Hematopoietic multipotent progenitor cell treated with erythropoietin and hydrocortisone succinate and interleukin-3 and kit ligand, for 17 days (in vitro differentiated cells): ENCODE results near the gene POLR2L.

Experiments used
- DNase-seq: peaks from one replicate; pipeline ENCODE4 v3.0.0-alpha.2; 2015; ENCODE audit warnings: low spot score

Gene POLR2L

DNA sequence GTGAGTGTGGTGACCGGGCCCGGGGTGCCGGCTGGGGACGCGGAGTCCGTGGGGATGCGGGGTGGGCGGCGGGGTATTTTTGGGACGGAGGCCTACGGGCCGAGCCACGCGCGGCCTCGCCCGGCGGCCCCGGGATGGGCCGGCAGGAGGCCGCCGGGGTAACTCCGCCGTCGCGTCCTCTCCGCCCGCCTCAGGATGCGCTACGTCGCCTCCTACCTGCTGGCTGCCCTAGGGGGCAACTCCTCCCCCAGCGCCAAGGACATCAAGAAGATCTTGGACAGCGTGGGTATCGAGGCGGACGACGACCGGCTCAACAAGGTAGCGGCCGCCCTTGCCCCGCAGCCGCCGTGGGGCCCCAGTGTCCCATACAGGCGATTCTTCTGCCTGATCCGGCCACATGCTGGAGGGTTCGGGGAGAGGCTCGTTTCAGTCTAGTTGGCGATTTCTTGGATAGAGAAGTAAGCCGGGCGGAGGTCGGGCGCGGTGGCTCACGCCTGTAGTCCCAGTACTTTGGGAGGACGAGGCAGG is 32.2 kb downstream of the POLR2L start:
- no peak for DNase-seq

DNA sequence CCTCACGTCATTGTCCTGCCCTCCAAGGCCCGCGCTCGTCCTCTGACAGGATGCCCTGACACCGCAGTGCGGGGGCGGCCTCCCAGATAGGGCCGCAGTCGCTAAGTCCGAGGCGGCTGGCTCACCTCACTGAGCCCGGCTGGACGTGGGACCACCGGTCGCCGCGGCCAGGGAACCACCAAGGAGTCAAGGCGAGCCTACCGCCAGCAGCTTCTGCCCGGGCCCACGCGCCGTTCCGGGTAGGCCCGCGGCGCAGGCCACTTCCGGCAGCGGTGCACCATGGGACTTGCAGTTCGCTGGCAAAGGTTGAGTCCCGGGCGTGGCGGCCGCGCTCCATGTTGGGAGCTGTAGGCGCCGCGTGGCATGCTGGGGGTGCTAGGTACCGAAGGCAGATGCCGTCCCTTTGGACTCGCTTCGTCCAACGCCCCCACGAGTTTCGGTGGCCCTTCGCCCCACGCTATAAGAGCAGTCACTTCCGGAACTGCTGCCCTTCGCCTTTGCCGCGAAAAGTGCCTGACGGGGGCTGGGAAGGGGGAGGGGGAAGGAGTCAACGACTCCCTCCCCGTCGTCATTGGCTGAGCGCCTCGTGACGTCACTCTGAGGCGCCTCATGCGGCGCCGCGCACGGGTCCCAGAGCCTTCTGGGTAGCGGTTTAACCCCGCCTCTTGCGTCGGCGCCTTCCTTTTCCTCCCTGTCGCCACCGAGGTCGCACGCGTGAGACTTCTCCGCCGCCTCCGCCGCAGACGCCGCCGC is 32.9 kb downstream of the POLR2L start, which contains the start of gene RPLP2:
TSS of gene RPLP2 (plus strand) at position 681 of the 753 bp plus-strand sequence. CDS start 268 bp downstream, outside the sequence.
- peak; percentile 99 for DNase-seq

DNA sequence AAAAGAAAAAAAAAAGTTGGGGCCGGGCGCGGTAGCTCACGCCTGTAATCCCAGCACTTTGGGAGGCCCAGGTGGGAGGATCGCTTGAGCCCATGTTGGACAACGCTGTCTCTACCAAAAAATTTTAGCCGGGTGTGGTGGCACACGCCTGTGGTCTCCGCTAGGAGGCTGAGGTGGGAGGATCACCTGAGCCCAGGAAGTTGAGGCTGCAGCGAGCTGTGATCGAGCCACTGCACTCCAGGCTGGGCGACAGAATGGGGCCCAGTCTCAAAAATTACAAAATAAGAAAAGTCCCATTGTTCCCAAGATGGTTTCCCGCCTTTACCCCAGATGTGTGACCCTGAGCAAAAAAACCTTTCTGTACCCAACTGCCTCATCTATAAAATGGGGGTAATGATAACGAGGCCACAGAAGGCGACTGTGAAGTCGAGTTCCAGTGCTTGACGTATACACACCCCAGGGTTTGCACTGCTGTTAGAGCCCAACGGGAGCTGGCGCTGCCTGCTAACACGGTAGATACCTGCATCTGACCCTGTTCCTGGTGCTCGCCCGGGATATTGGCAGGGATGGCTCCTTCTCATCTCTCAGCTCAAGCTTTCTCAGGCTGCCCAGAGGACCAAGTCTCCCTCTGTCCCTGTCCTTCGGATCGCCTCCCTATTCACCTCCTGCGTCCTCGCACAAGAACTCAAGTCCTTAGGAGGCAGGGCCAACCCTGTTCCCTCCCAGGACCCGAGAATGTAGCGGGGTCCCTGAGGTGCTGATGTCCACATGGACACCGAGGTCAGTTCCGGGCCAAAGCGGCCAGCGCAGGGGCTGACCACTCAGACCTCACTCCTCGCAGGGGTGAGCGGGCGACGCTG is 33.7 kb downstream of the POLR2L start:
- no peak for DNase-seq

DNA sequence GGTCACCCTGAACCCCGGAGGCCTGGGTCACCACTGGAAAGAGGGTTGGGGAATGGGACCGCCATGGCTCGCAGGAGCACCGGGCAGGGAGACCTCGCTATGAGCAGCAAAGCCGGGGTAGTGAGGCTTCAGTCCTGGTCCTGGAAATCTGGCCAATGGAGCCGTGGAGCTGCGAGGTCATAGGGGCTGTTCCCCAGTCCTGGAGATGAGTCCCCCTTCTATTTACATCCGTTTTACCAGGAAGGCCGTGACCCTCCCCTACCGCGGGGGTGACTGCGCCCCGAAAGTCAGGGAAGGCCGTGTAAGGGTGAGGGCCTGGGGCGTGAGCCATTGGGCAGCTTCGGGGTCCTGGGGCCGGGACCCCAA is 37.7 kb downstream of the POLR2L start:
- DNase-seq = no peak

DNA sequence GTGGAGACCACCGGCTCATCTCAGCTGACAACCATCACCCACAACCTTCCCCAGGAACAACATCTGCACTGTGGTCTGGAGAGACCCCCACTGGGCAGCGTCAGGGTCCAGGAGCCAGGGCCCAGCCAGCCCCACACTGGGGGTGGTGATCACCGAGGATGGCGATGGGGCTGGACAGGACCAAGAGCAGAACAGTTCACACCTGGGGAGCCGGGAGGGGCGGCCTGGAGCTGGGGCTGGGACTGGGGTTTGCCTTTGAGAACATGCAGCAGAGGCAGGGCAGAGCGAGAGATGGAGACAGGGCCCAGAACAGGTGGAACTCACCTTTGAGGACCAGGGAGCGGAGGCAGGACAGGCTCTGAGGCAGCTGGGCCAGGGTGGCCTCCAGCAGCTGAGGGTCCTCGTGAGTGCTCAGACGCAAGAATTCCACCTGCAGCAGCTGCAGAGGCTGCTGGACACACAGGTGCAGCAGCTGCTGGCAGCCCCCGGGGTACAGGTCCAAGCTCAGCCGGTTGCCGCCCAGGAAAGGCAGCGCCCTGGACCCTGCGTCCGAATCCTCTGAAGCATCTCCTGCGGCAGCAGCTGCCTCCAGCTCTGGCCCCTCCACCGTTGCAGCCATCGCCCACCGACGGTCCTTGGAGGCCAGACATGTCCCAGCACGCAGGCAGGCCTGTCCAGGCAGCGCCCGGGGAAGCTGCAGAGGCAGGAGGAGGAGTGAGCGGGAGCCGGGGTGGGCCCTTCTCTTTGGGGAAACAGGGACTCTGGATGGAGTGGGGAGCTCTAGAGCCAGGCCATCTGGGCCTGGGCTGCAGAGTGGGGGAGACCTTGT is 38.3 kb downstream of the POLR2L start:
- no peak for DNase-seq

DNA sequence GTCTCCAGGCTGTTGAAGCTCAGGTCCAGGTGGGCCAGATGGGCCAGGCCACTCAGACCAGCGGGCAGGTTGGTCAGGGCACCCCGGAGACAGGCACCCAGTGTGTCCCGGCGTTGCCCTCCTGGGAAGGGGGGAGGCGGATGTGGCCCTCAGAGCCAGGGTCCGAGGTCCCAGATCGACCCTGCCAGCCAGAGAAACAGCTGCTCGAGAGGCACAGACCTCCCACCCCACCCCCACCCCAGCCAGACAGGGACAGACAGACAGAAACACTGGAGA is 38.9 kb downstream of the POLR2L start:
- DNase-seq = no peak

DNA sequence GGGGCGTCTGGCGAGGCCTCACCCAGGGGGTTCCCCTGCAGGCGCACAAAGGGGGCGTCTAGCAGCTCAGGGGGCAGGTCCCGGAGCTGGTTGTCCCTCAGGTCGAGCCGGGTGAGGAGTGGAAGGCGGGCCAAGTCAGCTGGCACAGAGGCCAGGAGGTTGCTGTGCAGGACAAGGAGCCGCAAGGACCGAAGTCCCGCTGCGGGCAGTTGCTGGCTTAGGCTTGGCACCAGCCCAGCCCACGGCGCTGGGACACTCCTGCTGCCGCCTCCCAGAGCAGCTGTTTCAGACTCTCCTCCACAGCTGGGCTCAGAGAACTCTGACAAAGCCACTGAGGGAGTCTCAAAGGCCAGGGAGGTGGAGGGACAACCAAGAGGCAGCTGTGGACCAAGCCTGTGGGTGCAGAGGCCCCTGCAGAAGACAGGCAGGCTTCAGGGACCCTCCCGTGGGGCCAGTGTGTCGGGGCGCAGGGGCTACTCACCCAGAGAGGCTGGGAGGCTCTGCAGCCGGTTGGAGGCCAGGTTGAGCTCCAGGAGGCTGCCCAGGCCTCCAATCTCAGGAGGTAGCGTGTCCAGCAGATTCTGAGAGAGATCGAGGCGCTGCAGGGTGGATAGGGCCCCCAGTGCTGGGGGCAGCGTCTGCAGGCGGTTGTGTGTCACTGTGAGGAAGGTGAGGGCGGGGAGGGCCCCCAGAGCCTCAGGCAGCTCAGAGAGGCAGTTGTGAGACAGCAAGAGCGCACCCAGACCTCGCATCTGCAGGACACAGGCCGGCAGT is 39.4 kb downstream of the POLR2L start:
- DNase-seq = no peak

DNA sequence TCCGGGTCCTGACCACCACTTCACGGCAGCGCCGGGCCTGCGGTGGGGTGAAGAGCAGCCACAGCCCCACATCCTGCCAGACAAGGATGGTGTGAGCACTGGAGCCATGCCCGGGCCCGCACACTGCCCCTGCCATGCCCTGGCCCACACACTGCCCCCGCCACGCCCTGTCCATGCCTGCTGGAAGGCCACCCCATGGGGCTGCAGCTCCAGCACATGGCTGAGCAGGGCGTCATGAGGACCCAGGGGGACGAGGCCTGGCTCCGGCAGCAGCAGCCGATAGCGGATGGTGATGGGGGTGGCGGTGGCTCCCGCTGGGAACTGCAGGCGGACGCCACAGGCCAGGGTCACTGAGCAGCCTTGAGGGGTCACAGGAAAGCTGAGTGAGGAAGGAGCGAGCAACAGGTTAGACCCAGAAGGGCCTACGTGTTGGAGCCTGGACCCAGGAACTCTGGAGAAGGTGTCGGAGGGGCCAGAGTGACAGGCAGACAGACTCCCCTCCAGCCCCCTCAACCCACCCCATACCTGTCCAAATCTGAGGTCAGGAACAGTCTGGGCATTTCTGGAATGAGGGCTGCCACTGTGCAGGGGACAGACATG is 40.2 kb downstream of the POLR2L start:
- DNase-seq = no peak

DNA sequence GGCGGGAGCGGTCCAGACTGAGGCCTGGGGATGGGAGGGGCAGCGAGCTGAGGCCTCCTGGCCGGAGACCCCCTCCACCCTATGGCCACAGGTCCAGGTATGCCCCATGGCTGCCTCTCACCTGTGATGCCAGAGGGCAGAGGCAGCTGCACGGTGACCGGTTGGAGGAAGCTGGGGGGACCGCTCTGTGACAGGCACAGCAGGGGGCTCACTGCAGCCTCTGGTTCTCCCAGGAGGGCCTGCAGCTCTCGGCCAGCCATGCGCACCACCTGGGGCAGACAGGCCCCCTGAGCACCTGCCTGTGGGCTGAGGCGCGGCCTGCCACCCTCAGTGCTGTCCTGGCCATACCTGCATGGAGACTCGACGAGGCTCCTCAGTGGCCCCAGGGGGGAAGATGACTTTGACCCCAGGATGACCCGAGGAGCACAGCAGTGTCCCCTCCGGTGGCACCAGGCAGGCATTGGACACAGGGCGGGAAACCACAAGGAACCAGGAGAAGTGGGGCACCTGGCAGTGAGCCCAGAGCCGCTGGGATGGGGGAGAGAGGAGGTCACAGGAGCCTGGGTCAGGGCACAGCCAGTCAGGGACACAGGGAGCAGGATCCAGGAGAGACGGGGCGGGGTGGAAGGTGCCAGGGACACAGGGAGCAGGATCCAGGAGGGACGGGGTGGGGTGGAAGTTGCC is 41.1 kb downstream of the POLR2L start:
- no peak for DNase-seq

DNA sequence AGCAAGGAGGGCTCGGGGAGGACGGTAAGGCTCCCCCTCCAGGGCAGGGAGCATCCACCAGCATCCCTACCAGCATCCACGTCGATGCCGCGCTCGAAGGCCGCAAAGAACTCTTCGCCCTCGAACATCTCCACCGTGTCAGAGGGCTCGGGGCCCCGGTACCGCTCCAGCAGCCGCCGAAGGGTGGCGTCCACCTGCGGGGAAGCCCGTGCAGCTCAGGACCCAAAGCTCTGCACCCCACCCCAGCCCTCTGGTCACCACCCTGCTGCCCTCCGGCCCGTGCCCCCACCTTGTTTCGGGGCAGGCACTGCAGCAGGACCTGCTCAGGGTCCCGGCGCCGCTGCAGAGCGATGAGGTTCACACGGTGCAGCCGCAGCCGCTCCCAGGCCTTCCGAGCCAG is 41.9 kb downstream of the POLR2L start:
- no peak for DNase-seq

DNA sequence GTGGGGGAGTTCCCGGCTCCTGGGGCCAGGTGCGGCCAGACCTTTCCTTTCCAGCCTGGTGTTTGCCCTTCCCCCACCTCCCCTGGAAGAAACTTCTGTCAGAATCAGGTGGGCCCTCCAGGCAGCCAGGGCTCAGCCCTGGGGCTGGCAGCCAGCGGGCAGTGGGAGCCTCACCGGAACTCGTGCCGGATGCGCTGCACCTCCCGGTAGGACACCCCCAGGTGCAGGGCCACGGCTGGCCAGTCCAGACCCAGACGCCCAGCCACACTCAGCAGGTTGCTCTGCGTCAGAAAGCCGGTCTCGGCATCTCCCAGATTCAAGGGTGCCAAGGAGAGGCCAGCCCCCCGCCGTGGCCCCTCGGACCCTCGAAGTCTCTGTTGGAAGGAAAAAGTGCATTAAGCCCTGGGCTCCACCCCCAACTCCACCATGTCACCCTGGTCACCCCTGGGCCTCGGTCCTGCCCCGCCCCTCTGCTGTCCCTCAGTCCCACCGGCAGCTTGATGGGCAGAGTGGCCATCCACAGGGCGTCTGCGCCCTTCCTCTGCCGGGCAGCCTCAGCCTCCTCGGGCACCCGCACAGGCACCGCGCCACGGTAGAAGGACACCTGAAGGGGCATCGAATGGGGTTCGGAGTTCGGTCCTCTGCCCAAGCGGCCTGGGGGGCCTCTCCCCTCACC is 42.5 kb downstream of the POLR2L start:
- DNase-seq = no peak

DNA sequence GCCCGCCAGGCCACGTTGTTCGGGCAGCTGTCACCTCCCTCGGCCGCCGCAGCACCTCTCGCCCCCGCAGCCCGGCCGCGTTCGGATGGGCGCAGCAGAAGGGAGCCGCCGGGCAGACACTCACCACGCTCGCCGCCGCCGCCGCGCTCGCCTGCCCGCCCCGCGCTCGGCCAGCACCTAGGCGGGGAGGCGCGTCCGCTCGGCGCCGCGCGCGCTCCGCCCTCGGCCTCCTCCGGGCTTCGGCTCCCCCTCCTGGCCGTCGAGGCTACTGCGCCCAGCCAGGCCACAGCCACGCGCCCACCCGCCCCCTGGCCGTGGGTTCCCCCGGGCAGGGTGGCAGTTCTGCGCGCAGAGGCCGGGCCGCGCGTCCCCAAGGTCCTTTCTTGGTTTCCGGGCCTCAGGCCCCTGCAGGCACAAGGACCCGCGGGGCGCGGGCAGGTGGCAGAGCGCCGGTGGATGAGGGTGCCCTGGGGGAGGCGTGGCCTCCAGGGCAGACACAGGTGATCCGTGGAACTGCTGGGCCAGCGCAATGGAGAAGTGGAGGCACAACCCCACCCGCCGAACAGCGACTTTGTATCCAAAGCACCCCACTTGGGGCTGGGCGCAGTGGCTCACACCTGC is 44.1 kb downstream of the POLR2L start, which contains the start of gene SLC25A22:
TSS of gene SLC25A22 (minus strand) at position 189 of the 621 bp plus-strand sequence. CDS start 3,275 bp downstream, outside the sequence.
- DNase-seq = peak; percentile 80

DNA sequence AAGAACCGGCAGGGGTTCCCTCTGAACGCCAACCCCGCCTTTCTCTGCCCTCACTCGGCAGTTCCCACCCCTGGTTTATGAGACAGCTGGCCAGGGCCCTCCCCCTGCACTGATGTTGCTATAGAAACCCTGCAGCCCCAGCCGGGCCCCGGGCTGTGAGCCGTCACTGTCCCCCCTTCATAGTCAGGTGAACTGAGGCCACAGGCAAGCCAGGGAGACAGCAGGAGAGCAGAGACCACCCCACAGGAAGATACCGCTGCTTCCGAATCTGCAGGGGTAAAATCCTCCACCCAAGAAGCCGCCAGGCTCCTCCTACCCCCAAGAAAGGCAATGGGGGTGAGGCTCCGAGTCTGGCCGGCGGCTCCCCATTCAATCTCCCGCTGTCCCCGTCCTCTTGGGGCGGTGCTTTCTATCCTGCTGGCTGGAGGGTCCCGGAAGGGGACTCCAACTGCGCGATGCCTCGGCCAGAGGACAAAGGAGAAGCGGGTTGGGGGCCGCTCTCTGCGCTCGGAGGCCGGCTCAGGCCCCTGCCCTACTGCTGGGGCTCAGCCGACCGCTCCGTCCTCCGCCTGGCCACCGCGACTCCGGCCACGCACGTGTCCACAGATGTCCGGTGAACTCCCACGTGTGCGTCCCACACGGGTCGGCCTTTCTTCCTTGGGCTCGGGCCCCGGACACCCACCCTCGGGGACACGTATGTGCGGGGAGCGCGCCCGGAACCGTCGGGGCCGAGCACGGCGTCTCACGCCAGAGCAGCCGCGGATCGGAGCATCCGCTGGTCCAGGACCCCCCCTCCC is 44.8 kb downstream of the POLR2L start:
- DNase-seq = no peak

DNA sequence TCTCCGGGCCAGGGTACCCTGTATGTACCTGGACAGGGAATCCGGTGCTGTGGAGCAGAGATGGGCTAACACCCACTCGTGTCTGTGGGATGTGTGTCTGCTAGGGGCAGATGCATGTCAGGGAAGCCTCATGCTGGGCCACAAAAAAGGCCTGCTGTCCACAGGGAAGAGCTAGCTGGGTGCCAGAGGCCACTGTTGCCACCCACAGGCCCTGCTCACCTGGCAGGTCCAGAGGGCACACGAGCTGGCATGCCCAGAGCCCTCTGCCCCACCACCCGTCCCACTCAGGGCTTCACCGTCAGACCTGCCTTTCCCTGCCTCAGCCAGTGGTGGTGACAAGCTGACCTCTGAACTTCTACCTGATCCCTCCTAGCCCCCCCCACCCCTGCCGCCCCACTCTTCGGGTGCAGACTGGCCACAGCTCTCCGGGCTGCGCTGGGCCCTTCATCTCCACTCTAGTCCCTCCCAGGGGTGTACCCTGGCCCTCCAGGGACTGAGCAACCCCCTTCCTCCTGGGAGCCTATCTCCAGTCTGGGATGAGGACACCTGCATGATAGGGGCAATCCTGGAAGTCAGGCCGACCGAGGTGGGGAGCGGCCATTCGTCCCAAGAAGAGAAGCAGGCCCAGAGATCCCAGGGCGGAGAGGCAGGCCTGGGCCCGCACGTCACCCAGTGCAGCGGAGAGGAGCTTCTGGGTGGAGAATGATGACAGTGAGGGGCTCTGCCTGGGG is 45.6 kb downstream of the POLR2L start:
- DNase-seq = no peak

DNA sequence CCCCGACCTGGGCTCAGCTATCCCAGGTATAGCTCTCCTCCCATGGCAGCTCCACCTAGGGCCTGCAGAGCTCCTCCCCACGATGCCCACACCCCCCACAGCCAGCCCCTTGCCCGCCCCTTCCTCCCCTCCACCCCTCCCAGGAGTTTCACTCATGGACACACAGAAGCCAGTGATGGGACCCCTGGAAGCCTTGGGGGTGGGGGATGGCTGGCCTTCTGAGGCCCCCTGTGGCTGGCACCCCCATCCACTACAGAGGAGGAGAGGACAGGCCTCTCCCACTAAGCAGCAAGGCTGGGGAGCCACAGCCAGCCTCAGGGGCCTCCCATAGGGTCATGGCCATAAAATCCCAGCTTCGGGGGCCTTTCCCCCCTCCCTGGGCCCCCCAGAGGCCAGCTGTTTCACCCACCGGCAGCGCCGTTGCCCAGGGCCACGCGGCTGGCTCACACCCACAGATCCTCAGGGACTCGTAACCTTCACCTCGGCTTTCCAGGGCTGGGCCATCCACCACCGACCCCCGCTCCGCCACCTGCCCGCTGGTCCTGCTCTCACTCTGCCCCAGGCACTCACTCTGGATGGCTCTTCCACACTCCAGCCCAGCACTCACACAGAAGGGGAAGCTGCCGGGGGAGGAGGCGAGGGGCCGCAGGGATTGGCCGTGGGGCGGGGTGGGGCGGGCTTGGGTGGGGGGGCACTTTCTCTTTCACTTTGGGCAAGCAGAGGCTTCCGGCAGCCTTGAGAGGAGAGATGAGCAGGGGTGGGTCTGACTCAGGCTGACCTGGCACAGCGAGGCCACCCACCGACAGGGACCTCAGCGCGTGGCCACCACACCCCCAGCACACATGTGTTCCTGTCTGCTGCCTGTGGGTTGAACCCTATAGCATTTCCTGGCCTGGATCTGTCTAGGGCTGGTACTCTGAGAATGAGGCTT is 46.4 kb downstream of the POLR2L start:
- DNase-seq = peak; percentile 48

DNA sequence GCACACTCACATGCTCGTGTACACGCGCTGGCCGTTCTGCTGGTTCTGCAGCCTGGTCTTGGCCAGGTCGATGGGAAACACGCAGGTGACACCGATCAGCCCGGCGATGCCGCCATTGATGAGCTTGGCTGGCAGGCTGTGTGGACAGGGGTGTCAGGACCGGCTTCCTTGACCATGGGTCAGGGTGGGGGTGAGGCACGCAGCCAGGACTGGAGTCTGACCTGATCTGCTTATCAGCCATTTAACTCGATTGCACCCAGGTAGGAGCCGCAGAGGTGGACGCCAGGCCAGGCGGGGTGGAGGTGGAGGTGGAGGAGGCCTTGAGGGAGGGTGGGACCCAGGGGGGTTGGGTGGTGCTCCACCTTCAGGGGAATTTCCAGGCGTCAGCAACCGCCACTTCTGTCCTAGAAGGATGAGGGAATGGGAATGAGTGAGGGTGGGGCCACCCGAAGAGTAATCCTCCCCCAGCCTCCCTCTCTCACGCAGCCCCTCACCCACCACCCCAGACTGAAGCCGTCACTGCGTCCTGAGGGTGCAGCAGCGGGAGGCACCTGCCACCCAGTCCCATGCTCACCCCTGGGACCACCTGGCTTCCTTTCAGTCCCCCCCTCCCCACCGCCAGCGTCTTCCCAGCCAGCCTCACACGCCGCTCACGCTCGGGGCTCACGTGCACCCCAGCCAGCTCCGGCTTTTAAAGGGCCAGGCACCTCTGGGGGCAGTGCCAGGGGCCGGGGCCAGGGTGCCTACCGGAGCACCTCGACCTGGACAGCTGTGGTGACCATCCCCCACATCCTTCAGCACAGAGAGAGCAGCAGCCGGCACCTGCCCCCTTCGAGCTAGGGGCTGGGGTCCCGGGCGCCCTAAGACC is 47.3 kb downstream of the POLR2L start:
- DNase-seq = no peak
